Right renal cortex interstitium (tissue), 3 donors: ENCODE data around the gene GNG12. TPM values are rescaled to one million over a fixed set of nuclear protein-coding genes. Genes with fewer than 3 reads are reported as not detected.
"Not testable (repeated sequence)": the region's sequence is repeated elsewhere in the genome, so short reads cannot be mapped to it uniquely, and the experiment has no call there.

Source experiments
- DNase-seq, 3 donors: peaks; one replicate each; pipeline ENCODE4 v3.0.0-alpha.2; 2013; ENCODE audit warnings: low read depth in 3 of 3, low spot score in 2 of 3
- polyA plus RNA-seq, 3 donors: library from polyadenylated mRNA; unstranded; fragments of 120-200 nt; gene quantifications; one replicate each; pipeline ENCODE4 v1.2.1, GENCODE V29; 2013; ENCODE audit not compliant: insufficient read length in 3 of 3

Gene GNG12
- polyA plus RNA-seq, 3 donors: 103 to 112 (median 110) TPM

GRCh38 chr1:67735806-67736627 lies 97.2 kb downstream of the GNG12 start:
- DNase-seq: no peak

- no peak for DNase-seq
These were observed 98.1 kb downstream of the GNG12 start for GRCh38 chr1:67735206-67735605.

GRCh38 chr1:67734323-67734690 lies 99.0 kb downstream of the GNG12 start:
- no peak for DNase-seq

GRCh38 chr1:67733681-67734322 lies 99.5 kb downstream of the GNG12 start:
- DNase-seq: no peak

- no peak for DNase-seq
These were observed 100.5 kb downstream of the GNG12 start for GRCh38 chr1:67732750-67733151.

- no peak for DNase-seq
These were observed 101.9 kb downstream of the GNG12 start for GRCh38 chr1:67731322-67731721.

GRCh38 chr1:67730312-67730711 lies 103.0 kb downstream of the GNG12 start:
- DNase-seq: not testable (repeated sequence)

GRCh38 chr1:67729872-67730271 lies 103.4 kb downstream of the GNG12 start:
- no peak for DNase-seq

- DNase-seq: no peak
These were observed 107.0 kb downstream of the GNG12 start for GRCh38 chr1:67726224-67726623.

- no peak for DNase-seq
These were observed 108.2 kb downstream of the GNG12 start for GRCh38 chr1:67724928-67725560.

GRCh38 chr1:67723620-67724019 lies 109.6 kb downstream of the GNG12 start:
- no peak for DNase-seq

GRCh38 chr1:67723126-67723525 lies 110.1 kb downstream of the GNG12 start:
- no peak for DNase-seq

GRCh38 chr1:67722292-67722944 lies 110.8 kb downstream of the GNG12 start:
- no peak for DNase-seq

- DNase-seq: no peak
These were observed 111.5 kb downstream of the GNG12 start for GRCh38 chr1:67721650-67722291.

GRCh38 chr1:67721112-67721511 lies 112.2 kb downstream of the GNG12 start:
- no peak for DNase-seq

- no peak for DNase-seq
These were observed 113.7 kb downstream of the GNG12 start for GRCh38 chr1:67719329-67720196.

- no peak for DNase-seq
These were observed 115.4 kb downstream of the GNG12 start for GRCh38 chr1:67717876-67718275.

GRCh38 chr1:67716800-67717199 lies 116.5 kb downstream of the GNG12 start:
- DNase-seq: no peak

GRCh38 chr1:67715819-67716218 lies 117.4 kb downstream of the GNG12 start:
- DNase-seq: no peak
